Measurements from ENCODE around the gene PLEKHG4B.

- no peak for TF ChIP-seq CTCF (IDR thresholded peaks at IDR 0.05)
- TF ChIP-seq POLR2A (IDR thresholded peaks at IDR 0.05) = no peak
- TF ChIP-seq POLR2AphosphoS5 (IDR thresholded peaks at IDR 0.05) = no peak
Measured at GRCh38 chr5:125815-126214, 33.8 kb downstream of the PLEKHG4B start.
